H1 (cell line): ENCODE measurements around the gene POU6F2. TPM values are rescaled to one million over a fixed set of nuclear protein-coding genes. Genes with fewer than 3 reads are reported as not detected.

Source experiments
- BACH1 ChIP-seq: IDR thresholded peaks from 2 replicates; pipeline ENCODE4 v1.6.1; 2012; ENCODE audit warnings: low read length, improper control_type of control experiment
- CEBPB ChIP-seq: IDR thresholded peaks from 2 replicates; pipeline ENCODE4 v1.6.1; 2012; ENCODE audit warnings: low read depth, low read length
- CHD7 ChIP-seq: fragments of 300-600 bp; sonication (generic); IDR thresholded peaks from 2 replicates; pipeline ENCODE4 v1.7.1; 2012; ENCODE audit warnings: low read length, moderate library complexity, mild to moderate bottlenecking, inconsistent platforms; ENCODE audit not compliant: insufficient replicate concordance
- PHF8 ChIP-seq: fragments of 200-600 bp; sonication (generic); conservative IDR thresholded peaks from 2 replicates; pipeline ENCODE4 v1.7.1; 2012; ENCODE audit warnings: low read depth, mild to moderate bottlenecking, inconsistent platforms, low read length, moderate library complexity
- RBBP5 ChIP-seq: IDR thresholded peaks from 2 replicates; pipeline ENCODE4 v1.7.1; 2012; ENCODE audit warnings: low read depth, mild to moderate bottlenecking, inconsistent platforms, low read length, moderate library complexity, borderline replicate concordance
- TBP ChIP-seq: IDR thresholded peaks from 2 replicates; pipeline ENCODE4 v1.6.1; 2011; ENCODE audit warnings: low read depth, low read length, improper control_type of control experiment
- YY1 ChIP-seq: IDR thresholded peaks from 2 replicates; pipeline ENCODE4 v1.6.1; 2011; ENCODE audit warnings: low read depth, mild to moderate bottlenecking, low read length
- polyA plus RNA-seq, 7 experiments: library from polyadenylated mRNA; depleted of rRNA in 3 of 7; stranded (reverse) in 5 of 7; unstranded in 2 of 7; fragments of >200 nt in 5 of 7; fragments of 200-250 nt in 2 of 7; gene quantifications; 1 replicate in 5 of 7; 2 replicates in 1 of 7; 4 replicates in 1 of 7; pipeline versions ENCODE4 v1.2.1 to v1.2.3, GENCODE V29; 2011 to 2013; ENCODE audit warnings: missing spikeins in 2 of 7, mixed read lengths in 2 of 7
- total RNA-seq: library from RNA; stranded (reverse); fragmentation: NEBNext Ultra II Directional; extraction: Animal tissue kit (Norgen Biotek cat#: 25700); gene quantifications from 2 replicates; pipeline ENCODE4 v1.2.1, GENCODE V29; 2021

Gene POU6F2
- total and polyA plus RNA-seq, 2 of the 8 experiments (the other 6 are each of a cell fraction or from before 2014, with no cell fraction given): 1.1 to 2.0 TPM

DNA sequence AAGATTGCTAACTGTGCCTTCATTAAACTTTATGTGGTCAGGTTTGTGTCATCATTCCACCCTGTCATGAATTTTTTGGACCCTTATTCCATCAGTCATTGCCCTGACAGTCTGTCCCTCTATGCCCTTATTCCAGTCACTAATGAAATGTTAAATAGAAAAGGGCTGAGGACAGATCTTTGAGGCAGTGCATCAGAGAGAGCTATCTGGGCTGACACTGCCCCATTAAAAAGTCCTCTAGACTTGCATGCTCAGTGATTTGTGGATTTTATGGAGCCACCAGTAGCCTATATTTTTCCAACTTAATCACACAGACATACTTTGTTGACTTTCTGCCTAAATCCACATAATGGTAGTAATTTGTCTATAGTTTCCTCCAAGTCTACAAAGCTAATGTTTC, 323.8 kb downstream of the POU6F2 start (continued):
- TF ChIP-seq CHD7 (no peak), CEBPB (no peak), PHF8 (no peak), BACH1 (no peak), YY1 (no peak), TBP (no peak), RBBP5 (no peak)
- TF ChIP-seq, all 59 proteins: peak for 0
